ENCODE measurements around the gene ITGB3. TPM values are rescaled to one million over a fixed set of nuclear protein-coding genes. Genes with fewer than 3 reads are reported as not detected.

ITGB3 gene
- total and polyA plus RNA-seq, 9 of the 15 experiments (the other 6 are each of a cell fraction or from before 2014, with no cell fraction given): 0.08 to 2.6 (median 0.62) TPM; not detected in 1

DNA sequence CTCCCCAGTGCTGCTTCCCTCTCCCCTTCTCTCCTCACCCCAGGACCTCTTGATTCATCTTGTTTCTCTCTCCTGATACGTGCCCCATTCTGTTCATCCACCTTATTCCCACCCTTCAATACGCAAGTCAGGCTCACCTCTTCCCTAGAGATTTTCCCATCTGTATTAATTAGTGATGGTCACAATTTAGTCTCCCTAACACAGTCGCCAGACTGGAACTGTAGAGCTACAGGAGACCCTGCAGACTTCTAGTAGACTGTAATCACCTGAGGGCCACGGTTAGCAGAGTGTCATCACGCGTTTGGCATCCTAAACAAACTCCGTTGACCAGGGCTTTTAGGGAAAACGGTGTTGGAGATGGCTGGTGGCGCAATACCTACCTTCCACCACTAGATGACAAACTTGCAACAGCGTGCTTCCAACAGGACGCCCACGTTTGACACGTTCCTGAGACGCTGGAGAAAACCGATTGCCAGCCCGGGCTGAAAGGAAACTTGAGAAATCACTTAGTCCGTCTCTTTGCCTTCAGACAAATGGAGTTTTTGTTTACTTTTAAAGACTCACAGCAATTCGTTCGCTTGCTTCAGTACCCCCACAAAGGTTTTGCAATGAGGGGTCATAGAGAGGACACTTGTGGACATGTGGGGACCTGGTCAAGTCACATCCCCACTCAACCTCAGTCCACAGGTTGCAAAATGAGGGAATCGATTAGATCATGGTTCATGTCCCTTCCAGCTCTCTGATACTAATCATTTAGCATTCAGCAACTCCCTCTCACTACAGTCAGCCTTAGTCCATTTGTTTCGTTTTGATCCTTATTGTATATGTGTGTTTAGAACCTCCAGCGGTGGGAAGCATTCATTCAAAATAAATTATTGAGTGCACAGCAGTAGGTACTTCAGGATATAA lies 23.8 kb upstream of the ITGB3 start (continued):
- TF ChIP-seq GABPB1 (CRISPR knock-in tag; IDR thresholded peaks at IDR 0.05) (peak; percentile 42; the same call in 1 of the 2 replicates), ATF1 (CRISPR knock-in tag; IDR thresholded peaks at IDR 0.05) (no peak), ATF1 (tag; IDR thresholded peaks at IDR 0.05) (peak; percentile 74), FOS (IDR thresholded peaks at IDR 0.05; ENCODE audit: extremely low read depth, insufficient read length) (no peak), SREBF1 (IDR thresholded peaks at IDR 0.05; ENCODE audit: borderline replicate concordance, low read depth, low read length) (no peak), TARDBP (IDR thresholded peaks at IDR 0.05) (peak; percentile 57; the same call in 1 of the 2 replicates), ETV5 (CRISPR knock-in tag; IDR thresholded peaks at IDR 0.05; ENCODE audit: low read depth) (peak; percentile 70; the same call in 1 of the 2 replicates), WHSC1 (IDR thresholded peaks at IDR 0.05; ENCODE audit: low read length) (no peak), ELF4 (CRISPR knock-in tag; IDR thresholded peaks at IDR 0.05) (peak; percentile 53; the same call in 1 of the 2 replicates), JUND (IDR thresholded peaks at IDR 0.05; ENCODE audit: borderline replicate concordance, low read depth, low read length) (peak; percentile 52), JUND (tag; IDR thresholded peaks at IDR 0.05; ENCODE audit: borderline replicate concordance, low read depth, low read length) (peak; percentile 46; the same call in 1 of the 3 replicates), ARNT (IDR thresholded peaks at IDR 0.05) (peak in 1 of 2 experiments; percentile 60; a peak in 1 of 4 replicates), HMG20A (CRISPR knock-in tag; conservative IDR thresholded peaks at IDR 0.05) (no peak), SIN3A (IDR thresholded peaks at IDR 0.05; ENCODE audit: borderline replicate concordance in 2 of 2, control insufficient read depth in 1 of 2, low read depth in 2 of 2, low read length in 2 of 2) (no peak), CEBPB (tag; IDR thresholded peaks at IDR 0.05) (peak; percentile 94), ZNF174 (CRISPR knock-in tag; IDR thresholded peaks at IDR 0.05) (no peak), NR1H2 (CRISPR knock-in tag; IDR thresholded peaks at IDR 0.05) (0 out of 2 replicates have a peak, but pooled peaks have one; percentile 45), ZC3H4 (CRISPR knock-in tag; IDR thresholded peaks at IDR 0.05; ENCODE audit: borderline replicate concordance) (no peak), TRIM28 (IDR thresholded peaks at IDR 0.05) (peak; percentile 55; the same call in 1 of the 2 replicates), MTA1 (IDR thresholded peaks at IDR 0.05; ENCODE audit: borderline replicate concordance) (peak; percentile 24; the same call in 1 of the 2 replicates), GATAD2A (IDR thresholded peaks at IDR 0.05) (peak; percentile 23), RCOR1 (IDR thresholded peaks at IDR 0.05; ENCODE audit: borderline replicate concordance in 1 of 2, low read depth in 2 of 2, low read length in 2 of 2) (peak in 1 of 2 experiments; percentile 42; a peak in 1 of 4 replicates), POU5F1 (IDR thresholded peaks at IDR 0.05; ENCODE audit: borderline replicate concordance, low read depth, low read length, partially characterized antibody) (no peak)
- TF ChIP-seq, protein P1, sequence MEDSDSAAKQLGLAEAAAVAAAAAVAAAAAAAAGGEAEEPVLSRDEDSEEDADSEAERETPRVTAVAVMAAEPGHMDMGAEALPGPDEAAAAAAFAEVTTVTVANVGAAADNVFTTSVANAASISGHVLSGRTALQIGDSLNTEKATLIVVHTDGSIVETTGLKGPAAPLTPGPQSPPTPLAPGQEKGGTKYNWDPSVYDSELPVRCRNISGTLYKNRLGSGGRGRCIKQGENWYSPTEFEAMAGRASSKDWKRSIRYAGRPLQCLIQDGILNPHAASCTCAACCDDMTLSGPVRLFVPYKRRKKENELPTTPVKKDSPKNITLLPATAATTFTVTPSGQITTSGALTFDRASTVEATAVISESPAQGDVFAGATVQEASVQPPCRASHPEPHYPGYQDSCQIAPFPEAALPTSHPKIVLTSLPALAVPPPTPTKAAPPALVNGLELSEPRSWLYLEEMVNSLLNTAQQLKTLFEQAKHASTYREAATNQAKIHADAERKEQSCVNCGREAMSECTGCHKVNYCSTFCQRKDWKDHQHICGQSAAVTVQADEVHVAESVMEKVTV (CRISPR knock-in tag; IDR thresholded peaks at IDR 0.05): peak; percentile 98
- TF ChIP-seq, protein P2, sequence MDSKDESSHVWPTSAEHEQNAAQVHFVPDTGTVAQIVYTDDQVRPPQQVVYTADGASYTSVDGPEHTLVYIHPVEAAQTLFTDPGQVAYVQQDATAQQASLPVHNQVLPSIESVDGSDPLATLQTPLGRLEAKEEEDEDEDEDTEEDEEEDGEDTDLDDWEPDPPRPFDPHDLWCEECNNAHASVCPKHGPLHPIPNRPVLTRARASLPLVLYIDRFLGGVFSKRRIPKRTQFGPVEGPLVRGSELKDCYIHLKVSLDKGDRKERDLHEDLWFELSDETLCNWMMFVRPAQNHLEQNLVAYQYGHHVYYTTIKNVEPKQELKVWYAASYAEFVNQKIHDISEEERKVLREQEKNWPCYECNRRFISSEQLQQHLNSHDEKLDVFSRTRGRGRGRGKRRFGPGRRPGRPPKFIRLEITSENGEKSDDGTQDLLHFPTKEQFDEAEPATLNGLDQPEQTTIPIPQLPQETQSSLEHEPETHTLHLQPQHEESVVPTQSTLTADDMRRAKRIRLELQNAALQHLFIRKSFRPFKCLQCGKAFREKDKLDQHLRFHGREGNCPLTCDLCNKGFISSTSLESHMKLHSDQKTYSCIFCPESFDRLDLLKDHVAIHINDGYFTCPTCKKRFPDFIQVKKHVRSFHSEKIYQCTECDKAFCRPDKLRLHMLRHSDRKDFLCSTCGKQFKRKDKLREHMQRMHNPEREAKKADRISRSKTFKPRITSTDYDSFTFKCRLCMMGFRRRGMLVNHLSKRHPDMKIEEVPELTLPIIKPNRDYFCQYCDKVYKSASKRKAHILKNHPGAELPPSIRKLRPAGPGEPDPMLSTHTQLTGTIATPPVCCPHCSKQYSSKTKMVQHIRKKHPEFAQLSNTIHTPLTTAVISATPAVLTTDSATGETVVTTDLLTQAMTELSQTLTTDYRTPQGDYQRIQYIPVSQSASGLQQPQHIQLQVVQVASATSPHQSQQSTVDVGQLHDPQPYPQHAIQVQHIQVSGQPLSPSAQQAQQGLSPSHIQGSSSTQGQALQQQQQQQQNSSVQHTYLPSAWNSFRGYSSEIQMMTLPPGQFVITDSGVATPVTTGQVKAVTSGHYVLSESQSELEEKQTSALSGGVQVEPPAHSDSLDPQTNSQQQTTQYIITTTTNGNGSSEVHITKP (IDR thresholded peaks at IDR 0.05; ENCODE audit: partially characterized antibody): no peak
